ENCODE data around the gene CMTM7. TPM values are rescaled to one million over a fixed set of nuclear protein-coding genes. Genes with fewer than 3 reads are reported as not detected.
"Not testable (repeated sequence)": the region's sequence is repeated elsewhere in the genome, so short reads cannot be mapped to it uniquely, and the experiment has no call there.

Gene CMTM7
- total RNA-seq, 1 donor from 2014 or later: 83.0 TPM

GRCh38 chr3:32434206-32434605 lies 42.6 kb downstream of the CMTM7 start:
- DNase-seq (ENCODE audit: extremely low read depth, low read depth, low spot score): no peak

DNA sequence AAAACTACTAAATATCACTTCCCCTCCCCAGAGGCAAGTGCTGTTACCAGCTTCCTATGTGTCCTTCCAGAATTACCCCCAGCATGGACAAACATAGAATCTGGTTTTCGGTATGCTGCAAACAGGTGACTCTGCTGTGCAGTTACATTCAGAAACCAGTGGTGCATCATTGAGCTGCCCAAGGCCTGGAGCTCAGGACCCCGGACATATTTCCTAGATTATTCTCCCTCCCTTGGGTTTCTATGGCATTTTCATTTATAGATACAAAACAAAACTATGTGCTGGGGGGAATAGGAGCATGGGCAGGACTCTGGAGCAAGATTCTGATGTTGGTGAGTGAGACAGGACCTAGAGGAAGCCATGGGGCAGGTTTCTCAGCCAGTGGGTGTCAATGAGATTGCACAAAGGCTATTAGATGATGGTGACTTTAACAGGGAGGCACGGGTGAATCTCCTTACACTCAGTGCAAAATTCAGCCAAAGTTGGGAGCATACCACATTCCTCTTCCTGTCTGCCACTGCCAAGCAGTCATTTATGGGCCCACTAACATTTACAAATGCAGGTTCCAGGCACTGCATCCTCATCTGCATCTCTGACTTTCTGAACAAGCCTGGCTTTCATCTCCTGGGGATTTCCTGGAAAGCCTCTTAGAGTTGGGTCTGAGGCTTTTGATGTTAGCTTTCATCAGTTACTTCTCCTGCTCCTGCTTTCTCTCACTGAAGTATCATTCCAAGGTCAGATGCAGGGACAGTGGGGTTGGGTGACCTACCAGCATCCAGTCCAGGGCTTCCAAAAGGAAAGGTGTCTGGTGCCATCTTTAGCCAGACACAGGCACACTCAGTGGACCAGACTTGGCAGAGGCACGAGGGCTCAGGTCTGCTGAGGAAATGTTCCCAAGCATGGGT lies 44.5 kb downstream of the CMTM7 start:
- no peak for DNase-seq (ENCODE audit: extremely low read depth, low read depth, low spot score)

DNA sequence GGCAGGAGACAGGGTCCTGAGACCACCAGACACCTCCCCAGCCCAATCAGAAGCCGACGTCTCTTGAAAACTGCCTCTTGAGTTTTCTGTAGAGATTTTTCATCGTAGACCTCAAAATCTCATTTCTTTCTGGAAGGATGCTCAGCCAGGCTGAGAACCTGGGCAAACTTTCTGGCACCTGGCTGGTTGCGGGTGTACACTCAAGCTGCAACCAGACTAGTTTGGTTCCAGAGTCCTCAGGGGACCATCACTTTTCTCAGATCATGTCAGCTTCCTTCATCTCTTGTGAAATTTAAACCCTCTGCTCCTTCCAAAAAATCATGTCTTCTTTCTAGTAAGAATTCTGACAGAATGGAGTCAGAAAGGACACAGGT lies 45.1 kb downstream of the CMTM7 start:
- DNase-seq (ENCODE audit: extremely low read depth, low read depth, low spot score): no peak

DNA sequence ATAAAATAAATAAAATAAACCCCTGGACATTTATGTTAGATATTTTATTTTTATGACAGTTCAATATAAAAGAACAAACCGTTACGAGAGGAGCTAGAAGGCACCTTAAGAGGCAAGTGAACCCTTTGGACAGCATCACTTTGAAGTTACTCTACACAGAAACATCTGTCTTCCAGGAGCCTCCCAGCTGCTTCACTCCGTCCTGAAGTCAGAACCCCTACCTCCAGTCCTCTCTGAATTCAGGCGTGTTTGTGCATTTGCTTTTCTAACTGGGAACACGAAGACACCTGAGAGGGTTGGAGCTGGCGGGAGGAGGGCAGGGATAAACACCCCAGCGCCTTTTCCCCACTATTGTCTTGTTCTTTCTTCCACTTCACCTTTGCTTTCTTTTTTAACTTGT lies 46.2 kb downstream of the CMTM7 start:
- DNase-seq (ENCODE audit: extremely low read depth, low read depth, low spot score): no peak

DNA sequence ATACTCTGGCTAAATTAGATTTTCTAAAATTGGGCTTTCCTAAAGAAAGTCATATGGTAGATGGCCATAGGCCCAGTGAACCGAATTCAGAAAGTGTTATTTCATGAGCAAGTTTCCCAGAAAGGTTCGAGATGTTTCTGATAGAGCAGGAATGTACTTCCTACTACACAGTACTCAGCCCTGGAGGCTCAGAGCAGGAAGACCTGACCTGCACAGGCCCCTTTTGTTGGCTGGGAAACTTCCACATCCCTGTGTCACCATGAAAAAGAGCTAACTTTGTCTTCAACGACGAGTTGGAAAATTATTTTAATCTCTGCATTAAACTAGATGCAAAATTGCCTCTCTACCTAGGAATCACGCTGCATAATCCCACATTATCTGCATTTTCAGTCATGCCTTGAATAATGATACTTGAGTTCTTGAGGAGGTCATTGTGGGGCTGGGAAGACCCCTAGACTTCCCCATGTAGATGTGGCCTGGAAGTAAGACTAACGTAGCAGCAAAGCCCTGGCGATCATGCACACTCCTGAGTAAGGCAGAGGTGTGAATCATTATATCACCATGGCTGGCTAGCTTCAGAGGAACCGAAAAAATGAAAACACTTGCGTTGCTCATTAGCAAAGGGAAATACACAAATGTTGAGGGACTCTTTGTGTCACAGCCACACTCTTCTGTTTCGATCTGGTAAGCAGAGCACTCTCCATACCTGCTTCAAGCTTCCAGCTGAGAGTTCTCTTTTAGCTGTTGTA lies 47.1 kb downstream of the CMTM7 start:
- DNase-seq (ENCODE audit: extremely low read depth, low read depth, low spot score): no peak

DNA sequence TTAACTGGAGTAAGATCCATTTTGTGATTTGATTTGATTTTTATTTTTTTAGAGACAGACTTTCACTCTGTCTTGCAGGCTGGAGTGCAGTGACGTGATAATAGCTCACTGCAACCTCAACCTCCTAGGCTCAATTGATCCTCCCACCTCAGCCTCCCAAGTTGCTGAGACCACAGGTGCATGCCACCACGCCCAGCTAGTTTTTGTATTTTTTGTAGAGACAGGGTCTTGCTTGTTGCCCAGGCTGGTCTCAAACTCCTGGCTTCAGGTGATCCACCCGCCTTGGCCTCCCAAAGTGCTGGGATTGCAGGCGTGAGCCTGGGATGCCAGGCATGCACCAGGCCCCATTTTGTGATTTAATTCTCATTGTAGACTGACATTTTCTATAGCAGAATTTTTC lies 47.8 kb downstream of the CMTM7 start:
- not testable (repeated sequence) for DNase-seq (ENCODE audit: extremely low read depth, low read depth, low spot score)

DNA sequence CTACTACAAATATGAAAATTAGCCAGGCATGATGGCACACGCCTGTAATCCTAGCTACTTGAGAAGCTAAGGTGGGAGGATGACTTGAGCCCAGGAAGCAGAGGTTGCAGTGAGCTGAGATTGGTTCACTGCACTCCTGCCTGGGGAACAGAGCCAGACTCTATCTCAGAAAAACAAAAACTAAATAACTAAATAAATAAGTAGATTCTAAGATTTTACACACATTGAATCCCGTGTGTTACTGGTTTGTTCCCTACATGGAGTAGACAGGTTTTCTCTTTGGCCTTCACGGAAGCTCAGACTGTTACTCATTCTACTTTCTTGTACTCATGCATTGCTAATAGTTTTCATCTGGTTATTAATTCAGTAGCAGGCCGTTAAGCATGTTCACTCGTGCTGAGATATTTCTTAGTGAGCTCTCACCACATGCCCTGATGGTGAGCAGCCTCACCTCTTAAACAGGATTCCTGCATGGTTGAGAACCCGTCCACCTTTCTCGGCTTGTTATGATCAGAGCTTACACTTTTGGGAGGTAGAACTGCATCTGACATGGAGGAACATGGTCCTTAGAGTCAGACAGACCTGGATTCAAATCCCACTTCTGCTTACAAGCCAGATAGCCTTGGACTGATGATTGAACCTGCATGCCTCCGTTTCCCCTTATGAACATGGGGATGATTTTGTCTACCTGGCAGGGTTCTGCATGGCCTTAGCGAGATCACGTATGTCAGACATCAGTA lies 49.1 kb downstream of the CMTM7 start:
- no peak for DNase-seq (ENCODE audit: extremely low read depth, low read depth, low spot score)

DNA sequence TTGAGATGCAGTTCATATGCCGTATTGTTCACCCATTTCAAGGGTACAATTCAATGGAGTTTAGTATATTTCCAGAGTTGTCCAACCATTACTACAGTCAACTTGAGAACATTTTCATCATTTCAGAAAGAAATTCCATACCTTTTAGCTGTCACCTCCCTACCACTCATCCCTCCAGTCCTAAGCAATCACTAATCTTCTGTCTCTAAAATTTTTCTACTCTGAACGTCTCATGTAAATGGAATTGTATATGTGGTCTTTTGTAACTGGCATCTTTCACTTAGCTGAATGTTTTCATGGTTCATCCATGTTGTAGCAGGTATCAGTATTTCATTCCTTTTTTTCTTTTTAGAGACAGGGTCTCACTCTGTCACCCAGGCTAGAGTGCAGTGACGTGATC lies 51.1 kb downstream of the CMTM7 start:
- no peak for DNase-seq (ENCODE audit: extremely low read depth, low read depth, low spot score)

- no peak for DNase-seq (ENCODE audit: extremely low read depth, low read depth, low spot score)
Observed at GRCh38 chr3:32443478-32443877, 51.8 kb downstream of the CMTM7 start.

- no peak for DNase-seq (ENCODE audit: extremely low read depth, low read depth, low spot score)
Observed at GRCh38 chr3:32447865-32448400, 56.3 kb downstream of the CMTM7 start.

DNA sequence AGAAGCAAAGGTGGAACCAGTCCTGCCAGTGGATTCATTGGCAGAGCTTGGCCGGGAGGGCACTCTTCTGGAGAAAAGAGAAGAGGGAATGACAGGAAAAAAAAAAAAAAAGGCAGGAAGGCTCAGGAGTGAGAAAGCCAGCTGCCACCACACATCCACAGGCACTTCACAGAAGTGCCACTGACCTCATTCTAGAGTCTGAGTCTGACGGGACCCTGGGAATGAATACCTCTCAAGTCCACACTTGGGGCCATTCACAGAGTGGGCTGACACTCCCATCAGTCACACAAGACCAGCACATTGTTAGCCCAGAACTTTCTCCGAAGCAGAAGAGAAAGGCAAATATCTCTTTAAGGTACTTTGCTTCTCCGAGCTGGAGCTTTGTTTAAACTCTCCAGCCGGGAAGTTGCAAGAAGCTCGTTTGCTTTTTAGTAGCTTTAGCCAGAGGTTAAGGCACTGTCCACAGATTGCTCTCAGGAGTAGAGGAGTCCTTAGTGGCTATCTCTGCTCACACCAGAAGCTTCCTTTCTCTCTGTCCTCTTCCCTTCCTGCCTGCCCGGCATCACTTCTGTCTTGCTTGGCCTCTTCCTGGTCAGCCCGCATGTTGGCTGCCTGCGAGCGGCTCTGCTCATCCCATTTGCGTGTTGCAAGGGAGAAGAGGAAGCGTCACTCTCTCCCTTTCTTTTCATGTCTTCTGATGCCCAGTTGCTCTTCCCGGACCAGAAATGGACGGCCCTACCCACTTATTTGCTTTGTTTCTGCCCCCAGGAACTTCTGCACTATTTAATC lies 57.2 kb downstream of the CMTM7 start:
- no peak for DNase-seq (ENCODE audit: extremely low read depth, low read depth, low spot score)

GRCh38 chr3:32449691-32450090 lies 58.0 kb downstream of the CMTM7 start:
- DNase-seq (ENCODE audit: extremely low read depth, low read depth, low spot score): no peak

GRCh38 chr3:32450426-32450825 lies 58.8 kb downstream of the CMTM7 start:
- DNase-seq (ENCODE audit: extremely low read depth, low read depth, low spot score): no peak

GRCh38 chr3:32450992-32451659 lies 59.5 kb downstream of the CMTM7 start:
- DNase-seq (ENCODE audit: extremely low read depth, low read depth, low spot score): no peak

GRCh38 chr3:32452009-32452408 lies 60.4 kb downstream of the CMTM7 start:
- no peak for DNase-seq (ENCODE audit: extremely low read depth, low read depth, low spot score)

- DNase-seq (ENCODE audit: extremely low read depth, low read depth, low spot score): no peak
Observed at GRCh38 chr3:32453346-32453745, 61.7 kb downstream of the CMTM7 start.

DNA sequence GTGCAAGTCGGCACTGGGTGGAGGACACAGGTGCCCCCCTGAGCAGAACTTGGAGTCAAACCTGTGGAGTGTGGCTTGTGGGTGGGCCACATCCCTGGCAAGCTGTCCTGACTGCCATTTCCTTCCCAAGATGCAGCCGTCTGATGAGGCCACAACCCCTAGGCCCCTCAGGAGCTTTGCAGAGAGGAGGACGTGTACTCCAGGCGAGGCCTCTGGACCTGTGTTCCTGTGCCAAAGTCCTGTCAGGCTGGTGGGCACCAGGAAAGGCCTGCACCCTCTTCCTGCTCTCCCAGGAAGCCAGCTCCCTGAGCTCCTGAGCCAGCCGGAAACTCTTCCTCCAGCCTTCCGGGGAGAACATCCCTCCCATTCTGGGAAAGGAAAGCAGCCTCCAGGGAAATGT lies 62.5 kb downstream of the CMTM7 start:
- DNase-seq (ENCODE audit: extremely low read depth, low read depth, low spot score): no peak

DNA sequence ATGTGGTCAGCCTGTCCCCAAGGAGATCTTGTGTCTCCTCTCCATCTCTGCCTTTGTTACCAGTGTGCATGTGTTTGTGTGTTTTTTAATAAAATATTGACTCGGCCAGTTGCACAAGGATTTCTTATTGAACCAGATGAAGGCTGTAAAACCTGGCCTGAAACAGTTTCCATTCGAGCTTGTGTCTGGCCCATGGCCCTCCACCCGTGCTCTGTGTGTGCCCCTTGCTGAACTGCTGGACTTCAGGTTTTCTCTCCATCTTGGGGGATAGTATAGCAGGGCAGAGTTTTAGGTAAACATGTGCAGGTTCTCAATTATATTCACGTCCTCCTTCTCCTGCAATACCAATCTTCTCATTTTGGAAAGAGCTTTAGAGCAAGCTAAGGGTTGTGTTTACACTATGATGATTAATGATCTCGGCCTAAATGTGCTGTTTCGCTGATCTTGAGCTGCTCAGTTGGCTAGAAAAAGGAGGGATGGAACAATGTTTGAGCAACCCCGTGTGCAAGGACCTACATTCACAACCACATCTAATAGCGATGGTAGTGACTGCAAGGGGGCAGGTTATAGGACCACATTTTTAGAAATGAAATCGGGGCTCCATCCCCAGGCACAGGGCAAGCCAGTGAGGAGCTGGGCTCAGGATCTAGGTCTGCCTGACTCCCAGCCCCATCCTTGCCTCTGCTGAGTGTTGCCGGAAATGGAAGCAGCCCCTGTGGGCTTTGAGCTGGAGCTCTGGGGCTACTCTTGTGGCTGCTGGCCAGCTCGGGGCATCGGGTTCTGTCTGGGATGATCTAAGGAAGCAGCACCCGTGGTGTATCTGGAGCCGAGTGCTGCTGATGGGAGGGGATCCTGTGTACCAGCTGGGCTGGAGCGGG lies 63.3 kb downstream of the CMTM7 start:
- no peak for DNase-seq (ENCODE audit: extremely low read depth, low read depth, low spot score)

All from glomerular endothelial cell (primary cell).